Osteocyte (in vitro differentiated cells): ENCODE data around the gene DPH3. TPM values are rescaled to one million over a fixed set of nuclear protein-coding genes. Genes with fewer than 3 reads are reported as not detected.
A peak's percentile ranks its signal among the peaks of the same experiment; 100 is the strongest.

Experiments used
- DNase-seq: peaks from one replicate; pipeline ENCODE4 v3.0.0; 2021; ENCODE audit warnings: mixed read lengths; ENCODE audit not compliant: unreplicated experiment; ENCODE audit errors: extremely low spot score
- H3K27ac Mint-ChIP-seq: one replicate; pipeline ENCODE4 v1.8.0; 2021; ENCODE audit warnings: mild to moderate bottlenecking, mixed read lengths; ENCODE audit not compliant: unreplicated experiment
- H3K27me3 Mint-ChIP-seq: one replicate; pipeline ENCODE4 v1.8.0; 2021; ENCODE audit warnings: mixed read lengths; ENCODE audit not compliant: unreplicated experiment
- H3K36me3 Mint-ChIP-seq: one replicate; pipeline ENCODE4 v1.8.0; 2021; ENCODE audit warnings: mixed read lengths; ENCODE audit not compliant: unreplicated experiment
- H3K4me1 Mint-ChIP-seq: one replicate; pipeline ENCODE4 v1.8.0; 2021; ENCODE audit warnings: mixed read lengths; ENCODE audit not compliant: unreplicated experiment
- H3K4me3 Mint-ChIP-seq: one replicate; pipeline ENCODE4 v1.8.0; 2021; ENCODE audit warnings: mild to moderate bottlenecking, moderate library complexity, mixed read lengths; ENCODE audit not compliant: unreplicated experiment
- H3K9me3 Mint-ChIP-seq: one replicate; pipeline ENCODE4 v1.8.0; 2021; ENCODE audit warnings: mixed read lengths; ENCODE audit not compliant: unreplicated experiment
- CTCF ChIP-seq: fragments of 200-600 bp; sonication (generic); IDR thresholded peaks from 2 replicates; pipeline ENCODE4 v1.5.0; 2021; ENCODE audit warnings: antibody characterized with exemption, mild to moderate bottlenecking, moderate library complexity
- total RNA-seq: library from RNA; stranded (reverse); gene quantifications from 2 replicates; pipeline ENCODE4 v1.2.1, GENCODE V29; 2021

Gene DPH3
- total RNA-seq, 1 donor from 2014 or later, result 21.4 TPM

- no peaks in the 10 kb centered on the region for H3K9me3 Mint-ChIP-seq
- no peak for DNase-seq
- H3K27me3 Mint-ChIP-seq, result no peaks in the 10 kb centered on the region
- peaks cover 22% of the 10 kb centered on the region for H3K36me3 Mint-ChIP-seq
- H3K4me1 Mint-ChIP-seq, result peaks cover 13% of the 10 kb centered on the region
- H3K27ac Mint-ChIP-seq, result no peak overlapping the region
- H3K4me3 Mint-ChIP-seq, result no peak overlapping the region
- no peak for TF ChIP-seq CTCF
Observed at GRCh38 chr3:16273867-16274266, 9.1 kb upstream of the DPH3 start.

- Mint-ChIP-seq H3K36me3 (peaks cover 20% of the 10 kb centered on the region), H3K9me3 (no peaks in the 10 kb centered on the region), H3K27ac (no peak overlapping the region), H3K4me1 (peaks cover 6% of the 10 kb centered on the region), H3K4me3 (no peak overlapping the region), H3K27me3 (no peaks in the 10 kb centered on the region)
- no peak for DNase-seq
- no peak for TF ChIP-seq CTCF
Observed at GRCh38 chr3:16272588-16272987, 7.8 kb upstream of the DPH3 start.

- no peaks in the 10 kb centered on the region for H3K9me3 Mint-ChIP-seq
- DNase-seq, result no peak
- H3K36me3 Mint-ChIP-seq, result peaks cover 16% of the 10 kb centered on the region
- H3K27me3 Mint-ChIP-seq, result no peaks in the 10 kb centered on the region
- peaks cover 15% of the 10 kb centered on the region for H3K4me1 Mint-ChIP-seq
- H3K27ac Mint-ChIP-seq, result no peak overlapping the region
- H3K4me3 Mint-ChIP-seq, result no peak overlapping the region
- no peak for TF ChIP-seq CTCF
Observed at GRCh38 chr3:16270855-16271254, 6.1 kb upstream of the DPH3 start.

GRCh38 chr3:16266714-16267113, 2.0 kb upstream of the DPH3 start:
- Mint-ChIP-seq H3K4me3 (peak overlapping the region; percentile 27), H3K4me1 (peaks cover 24% of the 10 kb centered on the region), H3K9me3 (no peaks in the 10 kb centered on the region), H3K27ac (no peak overlapping the region), H3K27me3 (no peaks in the 10 kb centered on the region), H3K36me3 (peaks cover 5% of the 10 kb centered on the region)
- TF ChIP-seq CTCF, result no peak
- DNase-seq, result no peak

- Mint-ChIP-seq H3K9me3 (no peaks in the 10 kb centered on the region), H3K36me3 (peaks cover 3% of the 10 kb centered on the region), H3K27ac (peak overlapping the region; percentile 98), H3K4me1 (peaks cover 24% of the 10 kb centered on the region), H3K4me3 (peak overlapping the region; percentile 98), H3K27me3 (no peaks in the 10 kb centered on the region)
- DNase-seq, result no peak
- TF ChIP-seq CTCF, result no peak
Observed at GRCh38 chr3:16265455-16265786, 678 bp upstream of the DPH3 start.
